Measurements from ENCODE around the gene ANO6. TPM values are rescaled to one million over a fixed set of nuclear protein-coding genes. Genes with fewer than 3 reads are reported as not detected.
A peak's percentile ranks its signal among the peaks of the same experiment; 100 is the strongest.

Gene ANO6
- total RNA-seq, 1 experiment from 2014 or later, result 18.1 TPM

GRCh38 chr12:45327823-45328383 lies 112.0 kb downstream of the ANO6 start:
- H3K36me3 ChIP-seq (ENCODE audit: low read depth, low read length), result no peaks in the 10 kb centered on the region
- no peaks in the 10 kb centered on the region for H3K9me2 ChIP-seq (replicated peaks; ENCODE audit: low read length)
- H4K20me1 ChIP-seq (ENCODE audit: low read length), result no peaks in the 10 kb centered on the region
- H3K9me3 ChIP-seq (ENCODE audit: low read length), result no peaks in the 10 kb centered on the region
- H3F3A ChIP-seq (ENCODE audit: low read length, unreplicated experiment), result no peaks in the 10 kb centered on the region
- H3K27me3 ChIP-seq (ENCODE audit: low read length), result no peaks in the 10 kb centered on the region
- ChIA-PET CTCF (no interaction called here), POLR2A (ENCODE audit: unreplicated experiment) (no interaction called here)
- intact Hi-C loops (cut with micrococcal nuclease), result no loop called here
- ATAC-seq (peak; percentile 85), DNase-seq (peak; percentile 48)
- no peak overlapping the region for H2AFZ ChIP-seq (ENCODE audit: low read length)
- H3K79me2 ChIP-seq (ENCODE audit: low read length), result no peaks in the 10 kb centered on the region
- H3K4me1 ChIP-seq (ENCODE audit: insufficient read depth, low read length), result peaks cover 14% of the 10 kb centered on the region
- BruUV-seq (replicated peaks), result no TSS peak
- peak overlapping the region; percentile 39 for H3K27ac ChIP-seq (ENCODE audit: low read length)
- H3K9ac ChIP-seq (ENCODE audit: low read length), result no peak overlapping the region
- H3K4me3 ChIP-seq (ENCODE audit: low read length), result no peak overlapping the region
- TF ChIP-seq, protein P1, sequence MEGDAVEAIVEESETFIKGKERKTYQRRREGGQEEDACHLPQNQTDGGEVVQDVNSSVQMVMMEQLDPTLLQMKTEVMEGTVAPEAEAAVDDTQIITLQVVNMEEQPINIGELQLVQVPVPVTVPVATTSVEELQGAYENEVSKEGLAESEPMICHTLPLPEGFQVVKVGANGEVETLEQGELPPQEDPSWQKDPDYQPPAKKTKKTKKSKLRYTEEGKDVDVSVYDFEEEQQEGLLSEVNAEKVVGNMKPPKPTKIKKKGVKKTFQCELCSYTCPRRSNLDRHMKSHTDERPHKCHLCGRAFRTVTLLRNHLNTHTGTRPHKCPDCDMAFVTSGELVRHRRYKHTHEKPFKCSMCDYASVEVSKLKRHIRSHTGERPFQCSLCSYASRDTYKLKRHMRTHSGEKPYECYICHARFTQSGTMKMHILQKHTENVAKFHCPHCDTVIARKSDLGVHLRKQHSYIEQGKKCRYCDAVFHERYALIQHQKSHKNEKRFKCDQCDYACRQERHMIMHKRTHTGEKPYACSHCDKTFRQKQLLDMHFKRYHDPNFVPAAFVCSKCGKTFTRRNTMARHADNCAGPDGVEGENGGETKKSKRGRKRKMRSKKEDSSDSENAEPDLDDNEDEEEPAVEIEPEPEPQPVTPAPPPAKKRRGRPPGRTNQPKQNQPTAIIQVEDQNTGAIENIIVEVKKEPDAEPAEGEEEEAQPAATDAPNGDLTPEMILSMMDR (conservative IDR thresholded peaks at IDR 0.05; ENCODE audit: low read depth, low read length), result no peak
- TF ChIP-seq EZH2 (IDR thresholded peaks at IDR 0.05; ENCODE audit: low read length, unreplicated experiment) (no peak), EZH2phosphoT487 (IDR thresholded peaks at IDR 0.05; ENCODE audit: borderline replicate concordance, low read length) (no peak)
- peak overlapping the region; percentile 26 for H3K4me2 ChIP-seq (ENCODE audit: low read length)

DNA sequence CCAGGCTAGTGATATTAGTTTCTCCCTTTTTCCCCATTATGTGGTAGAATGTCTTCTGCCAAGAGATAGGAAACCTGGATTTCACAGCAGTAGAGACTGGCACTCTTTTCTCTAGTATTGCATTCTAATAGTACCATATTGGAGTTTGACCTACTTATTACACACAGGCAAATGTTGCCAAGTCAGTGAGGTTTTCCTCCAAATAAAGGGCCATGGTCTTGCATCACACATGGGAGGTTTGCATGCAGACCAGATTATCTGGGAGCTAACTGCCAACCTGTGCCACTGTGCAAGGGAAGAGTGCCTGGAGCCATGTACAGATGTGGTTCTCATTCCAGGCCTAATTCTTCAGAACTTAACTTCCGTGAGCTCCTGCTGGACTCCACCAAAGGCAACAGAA lies 113.3 kb downstream of the ANO6 start:
- CTCF ChIA-PET, result no interaction called here
- TF ChIP-seq EZH2phosphoT487 (IDR thresholded peaks at IDR 0.05; ENCODE audit: borderline replicate concordance, low read length) (no peak), EZH2 (IDR thresholded peaks at IDR 0.05; ENCODE audit: low read length, unreplicated experiment) (no peak)
- TF ChIP-seq, protein P1 (conservative IDR thresholded peaks at IDR 0.05; ENCODE audit: low read depth, low read length), result no peak
- Histone ChIP-seq H3K27ac (ENCODE audit: low read length) (no peak overlapping the region), H2AFZ (ENCODE audit: low read length) (no peak overlapping the region), H3K4me3 (ENCODE audit: low read length) (no peak overlapping the region), H4K20me1 (ENCODE audit: low read length) (no peaks in the 10 kb centered on the region), H3K79me2 (ENCODE audit: low read length) (no peaks in the 10 kb centered on the region), H3K9ac (ENCODE audit: low read length) (no peak overlapping the region), H3K9me2 (replicated peaks; ENCODE audit: low read length) (no peaks in the 10 kb centered on the region), H3K9me3 (ENCODE audit: low read length) (no peaks in the 10 kb centered on the region), H3K36me3 (ENCODE audit: low read depth, low read length) (no peaks in the 10 kb centered on the region), H3K4me1 (ENCODE audit: insufficient read depth, low read length) (peaks cover 14% of the 10 kb centered on the region), H3K4me2 (ENCODE audit: low read length) (no peak overlapping the region), H3K27me3 (ENCODE audit: low read length) (no peaks in the 10 kb centered on the region), H3F3A (ENCODE audit: low read length, unreplicated experiment) (no peaks in the 10 kb centered on the region)
- no peak for DNase-seq
- intact Hi-C loops (cut with micrococcal nuclease), result no loop called here
- ATAC-seq, result no peak
- POLR2A ChIA-PET (ENCODE audit: unreplicated experiment), result no interaction called here
- BruUV-seq (replicated peaks), result no TSS peak

- no peak for ATAC-seq
- CTCF ChIA-PET, result no interaction called here
These were observed 113.8 kb downstream of the ANO6 start for GRCh38 chr12:45329702-45330101.

More at GRCh38 chr12:45329702-45330101, 113.8 kb downstream of the ANO6 start:
- Histone ChIP-seq H3K9ac (ENCODE audit: low read length) (no peak overlapping the region), H3K9me2 (replicated peaks; ENCODE audit: low read length) (no peaks in the 10 kb centered on the region), H3F3A (ENCODE audit: low read length, unreplicated experiment) (no peaks in the 10 kb centered on the region), H3K27ac (ENCODE audit: low read length) (no peak overlapping the region), H3K4me1 (ENCODE audit: insufficient read depth, low read length) (peaks cover 14% of the 10 kb centered on the region), H3K27me3 (ENCODE audit: low read length) (no peaks in the 10 kb centered on the region), H3K9me3 (ENCODE audit: low read length) (no peaks in the 10 kb centered on the region), H4K20me1 (ENCODE audit: low read length) (no peaks in the 10 kb centered on the region), H3K4me3 (ENCODE audit: low read length) (no peak overlapping the region), H3K4me2 (ENCODE audit: low read length) (no peak overlapping the region), H3K36me3 (ENCODE audit: low read depth, low read length) (no peaks in the 10 kb centered on the region), H2AFZ (ENCODE audit: low read length) (no peak overlapping the region), H3K79me2 (ENCODE audit: low read length) (no peaks in the 10 kb centered on the region)
- POLR2A ChIA-PET (ENCODE audit: unreplicated experiment), result no interaction called here
- BruUV-seq (replicated peaks), result no TSS peak
- DNase-seq, result no peak
- intact Hi-C loops (cut with micrococcal nuclease), result no loop called here
- TF ChIP-seq EZH2 (IDR thresholded peaks at IDR 0.05; ENCODE audit: low read length, unreplicated experiment), result no peak
- TF ChIP-seq, protein P1 (conservative IDR thresholded peaks at IDR 0.05; ENCODE audit: low read depth, low read length), result no peak
- TF ChIP-seq EZH2phosphoT487 (IDR thresholded peaks at IDR 0.05; ENCODE audit: borderline replicate concordance, low read length), result no peak

Data from PC-3 (cell line).